Measurements from ENCODE around the gene ATP8B4. TPM values are rescaled to one million over a fixed set of nuclear protein-coding genes. Genes with fewer than 3 reads are reported as not detected.
A peak's percentile ranks its signal among the peaks of the same experiment; 100 is the strongest.

Gene ATP8B4
- total RNA-seq, 4 donors from 2014 or later = 11.8 to 18.2 (median 13.4) TPM

GRCh38 chr15:50003786-50004334, 115.2 kb downstream of the ATP8B4 start:
- peaks cover 4 to 28% (median 9%) of the 10 kb centered on the region in 4 donors for H3K4me1 ChIP-seq
- peak overlapping the region; percentile 68 to 89 (median 72) for H3K27ac ChIP-seq
- no peaks in the 10 kb centered on the region for H3K9me3 ChIP-seq
- DNase-seq (ENCODE audit: low spot score in 2 of 2) = peak; percentile 83 to 89
- H3K36me3 ChIP-seq = no peaks in the 10 kb centered on the region
- TF ChIP-seq EP300 (IDR thresholded peaks at IDR 0.05) (peak in 1 of 2 donors; percentile 68), POLR2A (IDR thresholded peaks at IDR 0.05) (no peak), CTCF (IDR thresholded peaks at IDR 0.05) (peak; percentile 70 to 93 (median 88))
- no peaks in the 10 kb centered on the region for H3K27me3 ChIP-seq
- WGBS, 2 donors = 28 to 32% methylated on average over 13 of the region's 13 CpGs
- peak overlapping the region in 1 of 4 donors; percentile 18 for H3K4me3 ChIP-seq

- Histone ChIP-seq H3K4me1 (peaks cover 0 to 31% (median 6%) of the 10 kb centered on the region in 4 donors), H3K36me3 (no peaks in the 10 kb centered on the region), H3K27me3 (no peaks in the 10 kb centered on the region), H3K4me3 (no peak overlapping the region), H3K9me3 (no peaks in the 10 kb centered on the region), H3K27ac (no peak overlapping the region)
- TF ChIP-seq EP300 (IDR thresholded peaks at IDR 0.05) (no peak), POLR2A (IDR thresholded peaks at IDR 0.05) (no peak), CTCF (IDR thresholded peaks at IDR 0.05) (no peak)
- WGBS, 2 donors = 57 to 67% methylated on average over 2 of the region's 2 CpGs
- no peak for DNase-seq (ENCODE audit: low spot score in 2 of 2)
These were observed 127.4 kb downstream of the ATP8B4 start for GRCh38 chr15:49991587-49991986.

- no peak overlapping the region for H3K4me3 ChIP-seq
- no peak for DNase-seq (ENCODE audit: low spot score in 2 of 2)
- no peaks in the 10 kb centered on the region for H3K27me3 ChIP-seq
- H3K4me1 ChIP-seq = peaks cover 0 to 37% (median 6%) of the 10 kb centered on the region in 4 donors
- no peak overlapping the region for H3K27ac ChIP-seq
- no peaks in the 10 kb centered on the region for H3K36me3 ChIP-seq
- 76 to 81% methylated on average over 6 of the region's 6 CpGs for WGBS, 2 donors
- no peaks in the 10 kb centered on the region for H3K9me3 ChIP-seq
- TF ChIP-seq POLR2A (IDR thresholded peaks at IDR 0.05) = no peak
- TF ChIP-seq EP300 (IDR thresholded peaks at IDR 0.05) = no peak
- TF ChIP-seq CTCF (IDR thresholded peaks at IDR 0.05) = no peak
These were observed 128.0 kb downstream of the ATP8B4 start for GRCh38 chr15:49990835-49991545.

GRCh38 chr15:49989498-49989897, 129.5 kb downstream of the ATP8B4 start:
- 29 to 31% methylated on average over 3 of the region's 3 CpGs for WGBS, 2 donors
- no peak overlapping the region for H3K4me3 ChIP-seq

More at GRCh38 chr15:49989498-49989897, 129.5 kb downstream of the ATP8B4 start:
- TF ChIP-seq EP300 (IDR thresholded peaks at IDR 0.05) = peak in 1 of 2 donors; percentile 70
- no peak for TF ChIP-seq CTCF (IDR thresholded peaks at IDR 0.05)
- peak in 1 of 2 donors; percentile 27 for DNase-seq (ENCODE audit: low spot score in 2 of 2)
- H3K27me3 ChIP-seq = no peaks in the 10 kb centered on the region
- H3K9me3 ChIP-seq = no peaks in the 10 kb centered on the region
- H3K36me3 ChIP-seq = no peaks in the 10 kb centered on the region
- peak overlapping the region in 3 of 4 donors; percentile 21 to 71 (median 64) for H3K27ac ChIP-seq
- H3K4me1 ChIP-seq = peaks cover 0 to 44% (median 6%) of the 10 kb centered on the region in 4 donors

All from tibial nerve (tissue), 4 donors.